Skin epidermis (tissue), 12 donors: ENCODE results near the gene CDC42SE1.

ENCODE experiments used
- H3K27ac ChIP-seq, 21 experiments: fragments of 200-600 bp; sonication (generic) in 11 of 21; one replicate each; pipeline ENCODE4 v1.5.0; 2020; ENCODE audit warnings: mild to moderate bottlenecking in 3 of 21, inconsistent platforms in 2 of 21, moderate library complexity in 2 of 21
- H3K4me3 ChIP-seq, 7 experiments: fragments of 200-600 bp; sonication (generic) in 2 of 7; one replicate each; pipeline ENCODE4 v1.5.0; 2020; ENCODE audit warnings: inconsistent platforms in 2 of 7, mild to moderate bottlenecking in 2 of 7, moderate library complexity in 1 of 7

The CDC42SE1 gene

DNA sequence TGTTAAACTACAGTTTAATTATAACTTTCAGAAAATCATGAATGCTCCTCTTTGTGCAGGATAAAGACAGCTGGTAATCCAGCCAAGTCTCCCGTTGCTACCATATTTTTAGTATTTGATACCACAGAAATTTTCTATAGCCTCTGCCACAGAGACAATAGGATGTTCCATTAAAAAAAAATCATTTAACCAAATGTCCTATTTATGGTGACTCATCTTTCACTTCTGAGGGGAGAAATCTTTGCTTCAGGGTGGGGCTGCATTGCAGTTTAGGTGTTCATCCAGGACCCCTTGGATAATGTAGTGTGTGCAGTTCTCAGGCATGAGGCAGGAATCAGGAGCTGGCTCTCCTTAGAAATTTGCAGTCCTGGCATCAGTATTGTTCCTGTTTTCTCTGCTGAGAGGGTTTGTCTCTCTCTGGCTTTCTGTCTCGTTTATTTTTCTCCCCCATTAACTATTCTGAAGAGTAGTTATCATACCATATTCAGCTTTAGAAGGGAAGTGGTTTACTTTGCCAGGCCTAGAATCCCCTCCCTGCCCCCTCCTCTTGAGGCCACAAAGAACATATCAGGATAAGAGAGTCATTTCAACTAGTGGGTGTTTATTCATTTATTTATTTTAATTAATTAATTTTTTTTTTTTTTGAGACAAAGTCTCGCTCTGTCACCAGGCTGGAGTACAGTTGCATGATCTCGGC, 48.1 kb downstream of the CDC42SE1 start:
- peak overlapping the region in 1 of 21 experiments; percentile 19 for H3K27ac ChIP-seq
- no peak overlapping the region for H3K4me3 ChIP-seq

- Histone ChIP-seq H3K4me3 (no peak overlapping the region), H3K27ac (no peak overlapping the region)
These were observed 49.1 kb downstream of the CDC42SE1 start for GRCh38 chr1:151010346-151010726.

GRCh38 chr1:151009674-151010345, 49.6 kb downstream of the CDC42SE1 start:
- Histone ChIP-seq H3K4me3 (no peak overlapping the region), H3K27ac (peak overlapping the region in 5 of 21 experiments; percentile 81 to 88 (median 86))

DNA sequence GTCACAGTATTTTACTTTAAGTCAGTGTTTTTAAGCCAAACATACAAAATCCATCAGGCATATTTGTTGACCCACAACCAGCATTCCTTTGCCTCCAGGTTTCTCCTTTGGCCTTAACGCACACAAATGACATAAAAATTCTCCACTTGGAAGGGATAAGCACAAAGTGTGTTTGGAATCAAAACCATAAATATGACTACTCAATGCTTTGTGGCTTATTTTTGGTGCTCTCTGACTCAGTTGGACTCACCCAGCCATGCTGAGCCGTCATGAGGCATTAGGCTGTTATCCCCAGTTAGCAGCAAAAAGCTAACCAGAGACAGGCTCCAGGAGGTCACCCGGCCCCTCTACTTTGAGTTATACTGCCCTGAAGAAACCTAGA, 50.2 kb downstream of the CDC42SE1 start:
- Histone ChIP-seq H3K27ac (peak overlapping the region in 14 of 21 experiments; percentile 79 to 96 (median 88)), H3K4me3 (peak overlapping the region; percentile 62 to 82 (median 65))

GRCh38 chr1:151008244-151009205, 50.9 kb downstream of the CDC42SE1 start, which contains the start of gene PRUNE1:
TSS of gene PRUNE1 (plus strand) at chr1:151008449. CDS start at chr1:151008633, 184 bp downstream.
- peak within 1 kb of the TSS; percentile 62 to 82 (median 65) for H3K4me3 ChIP-seq
- peak within 1 kb of the TSS in 20 of 21 experiments; percentile 72 to 96 (median 90) for H3K27ac ChIP-seq

DNA sequence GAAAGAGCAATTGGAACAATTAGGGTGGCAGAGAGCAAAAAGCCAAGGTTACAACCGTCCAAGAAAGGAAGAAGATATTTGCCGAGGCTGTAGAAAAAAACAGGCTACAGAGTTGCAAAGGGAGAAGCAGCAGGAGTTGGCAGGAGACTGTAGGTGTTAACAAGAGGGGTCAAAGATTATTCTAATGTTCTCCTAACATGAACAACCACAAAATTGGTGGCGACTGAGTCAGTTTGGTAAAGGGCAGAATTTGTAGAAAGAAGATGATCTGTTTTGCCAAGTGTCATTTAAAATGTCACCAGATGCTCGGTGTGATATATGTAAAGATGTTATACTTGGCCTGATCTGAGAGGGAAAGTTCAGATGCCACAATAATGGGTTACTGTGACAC, 51.6 kb downstream of the CDC42SE1 start:
- H3K27ac ChIP-seq, result peak overlapping the region in 19 of 21 experiments; percentile 74 to 96 (median 90)
- H3K4me3 ChIP-seq, result peak overlapping the region; percentile 62 to 82 (median 65)

DNA sequence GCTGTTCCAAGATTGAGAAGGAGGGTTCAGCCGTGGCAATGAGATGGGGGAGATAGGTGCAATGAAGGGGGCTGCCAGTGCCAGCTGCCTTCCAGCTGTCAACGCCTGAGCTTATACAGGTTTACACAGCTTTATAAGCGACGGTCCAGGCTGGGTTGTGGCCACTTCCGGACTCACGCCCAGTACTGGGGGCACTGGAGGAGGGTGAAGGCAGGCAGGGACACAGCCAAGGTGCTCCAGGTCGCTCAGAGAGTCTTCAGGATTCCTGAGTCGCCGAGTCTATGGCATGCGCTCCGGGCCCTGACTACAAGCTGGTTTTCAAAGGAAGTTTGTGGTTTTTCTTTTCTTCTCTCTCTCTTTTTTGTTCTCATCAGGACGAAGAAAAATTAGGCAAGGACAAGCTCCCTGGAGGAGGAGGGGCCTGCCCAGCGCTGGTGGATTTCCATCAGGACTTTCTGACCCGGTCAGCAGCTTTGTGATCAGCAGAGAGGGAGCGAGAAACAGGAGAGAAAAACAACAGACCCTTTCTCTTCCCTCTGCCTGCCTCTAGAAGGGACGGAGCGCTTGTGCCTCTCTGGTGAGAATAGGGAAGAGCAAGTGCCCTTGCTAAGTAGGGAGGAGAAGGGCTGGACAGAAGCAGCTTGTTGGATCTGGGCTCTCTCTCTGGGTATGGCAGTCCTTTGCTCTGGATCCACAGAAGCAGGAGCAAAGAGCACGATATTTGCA, 52.9 kb downstream of the CDC42SE1 start, which contains the start of gene MINDY1:
TSS of gene MINDY1 (minus strand) at position 576 of the 726 bp plus-strand sequence. CDS start 4,285 bp downstream, outside the sequence.
- H3K4me3 ChIP-seq, result peak within 1 kb of the TSS; percentile 40 to 57 (median 45)
- H3K27ac ChIP-seq, result peak within 1 kb of the TSS; percentile 66 to 96 (median 90)

- Histone ChIP-seq H3K4me3 (peak overlapping the region; percentile 40 to 57 (median 45)), H3K27ac (peak overlapping the region; percentile 66 to 96 (median 90))
These were observed 53.6 kb downstream of the CDC42SE1 start for GRCh38 chr1:151005729-151006319.

GRCh38 chr1:151003180-151003579, 56.2 kb downstream of the CDC42SE1 start:
- Histone ChIP-seq H3K27ac (peak overlapping the region in 11 of 21 experiments; percentile 1 to 61 (median 37)), H3K4me3 (no peak overlapping the region)

GRCh38 chr1:151002611-151003010, 56.8 kb downstream of the CDC42SE1 start:
- peak overlapping the region in 10 of 21 experiments; percentile 1 to 62 (median 42) for H3K27ac ChIP-seq
- H3K4me3 ChIP-seq, result no peak overlapping the region

GRCh38 chr1:151002051-151002450, 57.4 kb downstream of the CDC42SE1 start:
- H3K4me3 ChIP-seq, result no peak overlapping the region
- H3K27ac ChIP-seq, result peak overlapping the region in 10 of 21 experiments; percentile 1 to 62 (median 32)

DNA sequence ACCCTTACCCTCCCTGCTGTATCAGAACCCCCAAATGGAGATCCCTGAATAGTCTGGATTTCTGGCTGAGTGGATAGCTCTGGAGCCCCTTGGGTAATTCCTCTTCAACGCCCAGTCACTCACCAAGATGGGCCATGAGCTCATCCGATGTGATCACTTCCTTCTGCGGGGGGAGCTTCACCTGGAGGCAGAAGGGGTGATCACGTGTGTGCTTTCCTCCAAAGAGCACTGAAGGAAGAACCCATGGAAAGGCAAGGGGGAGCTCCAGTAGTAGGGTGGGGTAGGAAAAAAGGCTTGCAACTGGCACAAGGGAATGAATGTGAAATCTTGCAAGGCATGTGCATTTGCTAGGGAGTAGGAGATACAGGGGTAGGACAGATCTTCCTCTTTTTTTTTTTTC, 57.8 kb downstream of the CDC42SE1 start:
- Histone ChIP-seq H3K27ac (peak overlapping the region in 2 of 21 experiments; percentile 1 to 51), H3K4me3 (no peak overlapping the region)
